HL-60 (cell line): ENCODE measurements around the gene SMCO4.
A peak's percentile ranks its signal among the peaks of the same experiment; 100 is the strongest.

ENCODE experiments used
- DNase-seq, 2 experiments: peaks; one replicate each; pipeline ENCODE4 v3.0.0-alpha.2; 2010 to 2020; ENCODE audit warnings: low read depth in 1 of 2, low spot score in 1 of 2
- H3K27ac ChIP-seq: fragments of 250-450 bp; sonication (Bioruptor Pico); replicated peaks from 2 replicates; pipeline ENCODE4 v1.5.1; 2020; ENCODE audit warnings: mild to moderate bottlenecking, moderate library complexity
- H3K27me3 ChIP-seq: fragments of 250-450 bp; sonication (Bioruptor Pico); 2 replicates; pipeline ENCODE4 v1.5.1; 2021; ENCODE audit warnings: mild to moderate bottlenecking, moderate library complexity; ENCODE audit not compliant: insufficient read depth, poor library complexity, severe bottlenecking
- H3K4me3 ChIP-seq: replicated peaks from 2 replicates; pipeline ENCODE4 v1.5.1; 2011; ENCODE audit warnings: mild to moderate bottlenecking, control low read depth, low read length; ENCODE audit not compliant: insufficient read depth
- GABPA ChIP-seq: IDR thresholded peaks from 2 replicates; pipeline ENCODE4 v1.6.1; 2012; ENCODE audit warnings: low read depth
- POLR2AphosphoS5 ChIP-seq: IDR thresholded peaks from 2 replicates; pipeline ENCODE4 v1.6.1; 2012; ENCODE audit warnings: low read depth
- SPI1 ChIP-seq: IDR thresholded peaks from 2 replicates; pipeline ENCODE4 v1.6.1; 2012; ENCODE audit warnings: low read depth, mild to moderate bottlenecking, borderline replicate concordance
- TF ChIP-seq, protein P1 (sequence below): IDR thresholded peaks from one replicate; pipeline ENCODE4 v1.5.1; 2011; ENCODE audit warnings: low read length, control low read depth, inconsistent platforms; ENCODE audit not compliant: insufficient read depth
- TF ChIP-seq, protein P2 (sequence below): IDR thresholded peaks from 2 replicates; pipeline ENCODE4 v1.6.1; 2012; ENCODE audit warnings: low read depth; ENCODE audit not compliant: insufficient replicate concordance

The SMCO4 gene

DNA sequence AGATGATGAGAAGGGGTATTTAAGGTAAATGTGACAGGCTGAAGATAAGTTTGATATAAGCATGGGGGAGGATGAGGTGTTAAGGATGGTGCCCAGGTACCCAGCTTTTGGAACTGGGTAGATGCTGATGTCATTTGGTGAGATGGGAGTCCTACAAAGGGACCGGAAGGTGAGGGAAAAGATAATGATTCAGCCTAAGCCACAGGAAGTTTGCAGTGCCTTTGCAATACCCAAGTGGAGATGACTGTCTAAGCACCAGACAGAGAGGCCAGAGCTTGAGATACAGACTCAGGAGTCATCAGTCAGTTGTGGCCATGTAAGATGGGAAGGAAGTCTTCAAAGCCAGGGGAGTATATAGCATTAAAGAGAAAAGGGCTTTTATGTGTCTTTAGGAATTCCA is 30.0 kb upstream of the SMCO4 start:
- H3K27ac ChIP-seq, result no peak overlapping the region
- H3K27me3 ChIP-seq, result no peaks in the 10 kb centered on the region
- H3K4me3 ChIP-seq, result no peak overlapping the region
- TF ChIP-seq, protein P1, sequence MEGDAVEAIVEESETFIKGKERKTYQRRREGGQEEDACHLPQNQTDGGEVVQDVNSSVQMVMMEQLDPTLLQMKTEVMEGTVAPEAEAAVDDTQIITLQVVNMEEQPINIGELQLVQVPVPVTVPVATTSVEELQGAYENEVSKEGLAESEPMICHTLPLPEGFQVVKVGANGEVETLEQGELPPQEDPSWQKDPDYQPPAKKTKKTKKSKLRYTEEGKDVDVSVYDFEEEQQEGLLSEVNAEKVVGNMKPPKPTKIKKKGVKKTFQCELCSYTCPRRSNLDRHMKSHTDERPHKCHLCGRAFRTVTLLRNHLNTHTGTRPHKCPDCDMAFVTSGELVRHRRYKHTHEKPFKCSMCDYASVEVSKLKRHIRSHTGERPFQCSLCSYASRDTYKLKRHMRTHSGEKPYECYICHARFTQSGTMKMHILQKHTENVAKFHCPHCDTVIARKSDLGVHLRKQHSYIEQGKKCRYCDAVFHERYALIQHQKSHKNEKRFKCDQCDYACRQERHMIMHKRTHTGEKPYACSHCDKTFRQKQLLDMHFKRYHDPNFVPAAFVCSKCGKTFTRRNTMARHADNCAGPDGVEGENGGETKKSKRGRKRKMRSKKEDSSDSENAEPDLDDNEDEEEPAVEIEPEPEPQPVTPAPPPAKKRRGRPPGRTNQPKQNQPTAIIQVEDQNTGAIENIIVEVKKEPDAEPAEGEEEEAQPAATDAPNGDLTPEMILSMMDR, result no peak
- DNase-seq, result peak in 1 of 2 experiments; percentile 10

DNA sequence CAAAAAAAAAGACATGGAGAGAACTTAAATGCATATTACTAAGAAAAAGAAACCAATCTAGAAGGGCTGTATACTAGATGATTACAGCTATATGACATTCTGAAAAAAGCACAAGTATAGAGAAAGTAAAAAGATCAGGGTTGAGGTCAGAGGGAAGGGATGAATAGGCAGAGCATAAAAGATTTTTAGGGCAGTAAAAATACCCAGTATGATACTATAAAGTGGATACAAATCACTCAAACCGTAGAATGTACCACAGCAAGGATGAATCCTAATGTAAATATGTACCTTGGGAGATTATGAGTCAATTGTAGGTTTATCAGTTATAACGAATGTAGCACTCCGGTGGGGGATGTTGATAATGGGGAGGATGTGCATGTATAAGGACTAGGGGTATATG is 29.4 kb upstream of the SMCO4 start:
- DNase-seq, result no peak
- Histone ChIP-seq H3K27ac (no peak overlapping the region), H3K4me3 (no peak overlapping the region), H3K27me3 (no peaks in the 10 kb centered on the region)
- TF ChIP-seq SPI1 (no peak), GABPA (no peak), POLR2AphosphoS5 (no peak)
- TF ChIP-seq, protein P1, result no peak
- TF ChIP-seq, protein P2, sequence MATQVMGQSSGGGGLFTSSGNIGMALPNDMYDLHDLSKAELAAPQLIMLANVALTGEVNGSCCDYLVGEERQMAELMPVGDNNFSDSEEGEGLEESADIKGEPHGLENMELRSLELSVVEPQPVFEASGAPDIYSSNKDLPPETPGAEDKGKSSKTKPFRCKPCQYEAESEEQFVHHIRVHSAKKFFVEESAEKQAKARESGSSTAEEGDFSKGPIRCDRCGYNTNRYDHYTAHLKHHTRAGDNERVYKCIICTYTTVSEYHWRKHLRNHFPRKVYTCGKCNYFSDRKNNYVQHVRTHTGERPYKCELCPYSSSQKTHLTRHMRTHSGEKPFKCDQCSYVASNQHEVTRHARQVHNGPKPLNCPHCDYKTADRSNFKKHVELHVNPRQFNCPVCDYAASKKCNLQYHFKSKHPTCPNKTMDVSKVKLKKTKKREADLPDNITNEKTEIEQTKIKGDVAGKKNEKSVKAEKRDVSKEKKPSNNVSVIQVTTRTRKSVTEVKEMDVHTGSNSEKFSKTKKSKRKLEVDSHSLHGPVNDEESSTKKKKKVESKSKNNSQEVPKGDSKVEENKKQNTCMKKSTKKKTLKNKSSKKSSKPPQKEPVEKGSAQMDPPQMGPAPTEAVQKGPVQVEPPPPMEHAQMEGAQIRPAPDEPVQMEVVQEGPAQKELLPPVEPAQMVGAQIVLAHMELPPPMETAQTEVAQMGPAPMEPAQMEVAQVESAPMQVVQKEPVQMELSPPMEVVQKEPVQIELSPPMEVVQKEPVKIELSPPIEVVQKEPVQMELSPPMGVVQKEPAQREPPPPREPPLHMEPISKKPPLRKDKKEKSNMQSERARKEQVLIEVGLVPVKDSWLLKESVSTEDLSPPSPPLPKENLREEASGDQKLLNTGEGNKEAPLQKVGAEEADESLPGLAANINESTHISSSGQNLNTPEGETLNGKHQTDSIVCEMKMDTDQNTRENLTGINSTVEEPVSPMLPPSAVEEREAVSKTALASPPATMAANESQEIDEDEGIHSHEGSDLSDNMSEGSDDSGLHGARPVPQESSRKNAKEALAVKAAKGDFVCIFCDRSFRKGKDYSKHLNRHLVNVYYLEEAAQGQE, result no peak

DNA sequence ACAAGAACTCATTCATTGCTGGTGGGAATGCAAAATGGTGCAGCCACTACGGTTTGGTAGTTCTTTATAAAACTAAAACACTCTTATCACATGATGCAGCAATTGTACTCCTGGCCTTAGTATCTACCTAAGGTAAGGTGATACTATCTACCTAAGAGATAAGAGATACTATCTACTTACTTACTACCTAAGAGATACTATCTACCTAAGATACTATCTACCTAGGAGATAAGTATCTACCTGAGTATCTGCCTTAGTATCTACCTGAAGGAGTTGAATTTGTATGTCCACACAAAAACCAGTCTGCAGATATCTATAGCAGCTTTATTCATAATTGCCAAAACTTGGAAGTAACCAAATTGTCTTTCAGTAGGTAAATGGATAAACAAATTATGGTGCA is 29.0 kb upstream of the SMCO4 start:
- DNase-seq, result no peak
- Histone ChIP-seq H3K27ac (no peak overlapping the region), H3K27me3 (no peaks in the 10 kb centered on the region), H3K4me3 (no peak overlapping the region)
- no peak for TF ChIP-seq GABPA
- no peak for TF ChIP-seq POLR2AphosphoS5
- no peak for TF ChIP-seq SPI1
- TF ChIP-seq, protein P1, result no peak
- TF ChIP-seq, protein P2, result no peak

DNA sequence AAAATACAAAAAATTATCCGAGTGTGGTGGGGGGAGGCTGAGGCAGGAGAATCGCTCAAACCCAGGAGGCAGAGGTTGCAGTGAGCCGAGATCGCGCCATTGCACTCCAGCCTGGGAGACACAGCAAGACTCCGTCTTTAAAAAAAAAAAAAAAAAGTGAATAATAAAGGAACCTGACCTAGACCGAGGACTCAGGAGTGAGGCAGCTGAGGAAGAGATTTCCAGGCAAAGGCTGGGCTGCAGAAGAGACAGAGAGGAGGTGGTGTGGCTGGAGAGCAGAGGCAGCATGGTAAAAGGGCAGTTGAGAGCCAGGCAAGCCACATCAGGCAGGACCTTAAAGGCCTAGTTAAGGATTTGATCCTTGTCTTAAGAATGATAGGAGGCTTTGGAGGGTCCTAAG is 28.4 kb upstream of the SMCO4 start:
- TF ChIP-seq GABPA (no peak), SPI1 (no peak), POLR2AphosphoS5 (no peak)
- TF ChIP-seq, protein P2, result no peak
- TF ChIP-seq, protein P1, result no peak
- no peak overlapping the region for H3K27ac ChIP-seq
- no peak overlapping the region for H3K4me3 ChIP-seq
- H3K27me3 ChIP-seq, result no peaks in the 10 kb centered on the region
- DNase-seq, result no peak
